B cell (primary cell): ENCODE data around the gene MSH2. TPM values are rescaled to one million over a fixed set of nuclear protein-coding genes. Genes with fewer than 3 reads are reported as not detected.

Experiments used
- ATAC-seq: fragments of 200-7000 bp; cut with Tn5 transposase; one replicate; pipeline ENCODE4 v1.10.0; 2021; ENCODE audit warnings: low read depth, mild to moderate bottlenecking, moderate number of reproducible peaks, moderate library complexity
- CTCF ChIA-PET: fragments of 350-600 bp; sonication (Branson Sonifier 250); formaldehyde crosslinking; loops from one replicate; lab custom pipeline; 2021; ENCODE audit warnings: antibody characterized with exemption, inconsistent platforms; lab: Charles Lee
- POLR2A ChIA-PET: fragments of 350-600 bp; sonication (Branson Sonifier 250); formaldehyde crosslinking; loops from one replicate; lab custom pipeline; 2021; ENCODE audit warnings: antibody characterized with exemption; lab: Charles Lee
- DNase-seq: peaks from one replicate; pipeline ENCODE4 v3.0.0; 2013
- H2AFZ ChIP-seq: 2 replicates; pipeline ENCODE4 v1.6.1; 2012; ENCODE audit warnings: mild to moderate bottlenecking, low read depth, low read length; ENCODE audit not compliant: insufficient read depth, poor library complexity, severe bottlenecking
- H3K27ac ChIP-seq, 2 donors: 1 replicate in 1 of 2; 2 replicates in 1 of 2; pipeline ENCODE4 v1.5.1; 2012 to 2013; ENCODE audit warnings: low read length in 2 of 2, mild to moderate bottlenecking in 2 of 2, moderate library complexity in 1 of 2
- H3K27me3 ChIP-seq, 4 experiments: fragments of 200-600 bp in 1 of 4; sonication (generic) in 1 of 4; replicated peaks in 1 of 4; 1 replicate in 2 of 4; 2 replicates in 2 of 4; pipeline versions ENCODE4 v1.6.1 to v1.7.0; 2013 to 2016; ENCODE audit warnings: low read length in 3 of 4, mild to moderate bottlenecking in 2 of 4, mixed read lengths in 1 of 4, moderate library complexity in 1 of 4; ENCODE audit not compliant: insufficient read depth in 4 of 4, control insufficient read depth in 3 of 4; ENCODE audit errors: control extremely low read depth in 1 of 4
- H3K36me3 ChIP-seq, 2 experiments: replicated peaks in 1 of 2; 1 replicate in 1 of 2; 2 replicates in 1 of 2; pipeline versions ENCODE4 v1.6.1 to v1.7.1; 2013; ENCODE audit warnings: low read length in 1 of 2; ENCODE audit not compliant: insufficient read depth in 2 of 2, control insufficient read depth in 1 of 2; ENCODE audit errors: control extremely low read depth in 1 of 2, extremely low read depth in 1 of 2
- H3K4me1 ChIP-seq, 2 donors: fragments of 200-600 bp in 1 of 2; sonication (generic) in 1 of 2; 1 replicate in 1 of 2; 2 replicates in 1 of 2; pipeline versions ENCODE4 v1.5.1 to v1.6.1; 2013 to 2017; ENCODE audit warnings: low read length in 2 of 2; ENCODE audit not compliant: control insufficient read depth in 2 of 2, insufficient read depth in 2 of 2
- H3K4me2 ChIP-seq: replicated peaks from 2 replicates; pipeline ENCODE3; 2012; ENCODE audit warnings: mild to moderate bottlenecking, low read depth, low read length; ENCODE audit not compliant: poor library complexity, severe bottlenecking
- H3K4me3 ChIP-seq, 5 experiments: fragments of 200-600 bp in 1 of 5; sonication (generic) in 1 of 5; 1 replicate in 3 of 5; 2 replicates in 2 of 5; pipeline versions ENCODE4 v1.5.1 to v1.7.0; 2011 to 2016; ENCODE audit warnings: low read length in 4 of 5, mild to moderate bottlenecking in 4 of 5, low read depth in 2 of 5, control low read depth in 1 of 5, moderate library complexity in 1 of 5; ENCODE audit not compliant: insufficient read depth in 1 of 5; ENCODE audit errors: control extremely low read depth in 1 of 5, extremely low read depth in 1 of 5
- H3K79me2 ChIP-seq: fragments of 200-600 bp; sonication (generic); one replicate; pipeline ENCODE4 v1.6.0; 2016; ENCODE audit warnings: low read length; ENCODE audit not compliant: control insufficient read depth, insufficient read depth
- H3K9ac ChIP-seq: fragments of 200-600 bp; sonication (generic); 2 replicates; pipeline ENCODE4 v1.6.1; 2017; ENCODE audit warnings: mild to moderate bottlenecking, low read length, moderate library complexity
- H3K9me3 ChIP-seq, 3 donors: one replicate each; pipeline versions ENCODE4 v1.6.1 to v1.7.1; 2013; ENCODE audit warnings: low read length in 2 of 3; ENCODE audit not compliant: control insufficient read depth in 2 of 3, insufficient read depth in 1 of 3; ENCODE audit errors: control extremely low read depth in 1 of 3
- H4K20me1 ChIP-seq: 2 replicates; pipeline ENCODE4 v1.6.0; 2012; ENCODE audit warnings: mild to moderate bottlenecking, low read length; ENCODE audit not compliant: insufficient read depth, control insufficient read depth, poor library complexity, severe bottlenecking
- H3K27ac Mint-ChIP-seq: one replicate; pipeline ENCODE4 v1.8.0; 2021; ENCODE audit warnings: mixed read lengths
- H3K27me3 Mint-ChIP-seq: one replicate; pipeline ENCODE4 v1.8.0; 2021; ENCODE audit warnings: mixed read lengths
- H3K4me1 Mint-ChIP-seq: one replicate; pipeline ENCODE4 v1.8.0; 2021; ENCODE audit warnings: mixed read lengths
- H3K4me3 Mint-ChIP-seq: one replicate; pipeline ENCODE4 v1.8.0; 2021; ENCODE audit warnings: mixed read lengths
- H3K9me3 Mint-ChIP-seq: one replicate; pipeline ENCODE4 v1.8.0; 2022; ENCODE audit warnings: mixed read lengths; ENCODE audit not compliant: insufficient read depth
- CTCF ChIP-seq: fragments of 200-600 bp; IDR thresholded peaks from one replicate; pipeline ENCODE4 v1.8.0; 2022; ENCODE audit warnings: antibody characterized with exemption, mild to moderate bottlenecking
- EZH2 ChIP-seq: IDR thresholded peaks from 2 replicates; pipeline ENCODE4 v1.6.1; 2012; ENCODE audit warnings: borderline replicate concordance, low read depth, mild to moderate bottlenecking, moderate library complexity, low read length; ENCODE audit not compliant: insufficient read depth, poor library complexity, severe bottlenecking
- WGBS: methylation state at CpG from one replicate; pipeline ENCODE4 v1.1.5; 2013; ENCODE audit warnings: missing lambda C conversion rate; ENCODE audit not compliant: insufficient coverage; 5-methylcytosine and 5-hydroxymethylcytosine counted together
- intact Hi-C: fragments of 100-400 bp; cut with micrococcal nuclease; formaldehyde crosslinking; loops from one replicate; pipeline ENCODE4 v1.10.0; 2022
- polyA plus RNA-seq: library from polyadenylated mRNA; depleted of rRNA; stranded (reverse); fragments of >200 nt; gene quantifications from 2 replicates; pipeline ENCODE4 v1.2.3, GENCODE V29; 2012
- total RNA-seq, 2 donors: library from RNA; stranded (reverse); fragments of 120-200 nt in 1 of 2; gene quantifications; 1 replicate in 1 of 2; 2 replicates in 1 of 2; pipeline versions ENCODE4 v1.2.3 to v1.2.4, GENCODE V29; 2013 to 2022

Gene MSH2
- total and polyA plus RNA-seq, 2 donors (not counting 1 experiment from before 2014, with no cell fraction given) = 7.4 to 21.9 TPM

- no peak overlapping the region for H2AFZ ChIP-seq
- H3K27me3 ChIP-seq = peaks cover 0 to 5% (median 0%) of the 10 kb centered on the region in 4 experiments
- intact Hi-C loops = no loop called here
- ChIA-PET CTCF (interaction anchor here (1.0 kb wide), 1 partner anchor 277 kb away, joined by 3 read pairs; no protein-coding TSS in a partner anchor), POLR2A (interaction anchor here (0.6 kb wide), 1 partner anchor 779 kb away, joined by 4 read pairs; no protein-coding TSS in a partner anchor)
- H3K4me3 Mint-ChIP-seq = no peak overlapping the region
- H4K20me1 ChIP-seq = no peaks in the 10 kb centered on the region
- DNase-seq = no peak
- peaks cover 10% of the 10 kb centered on the region in 2 donors for H3K4me1 ChIP-seq
- no peak overlapping the region for H3K4me2 ChIP-seq
- no peak overlapping the region for H3K9ac ChIP-seq
- TF ChIP-seq CTCF (no peak), EZH2 (no peak)
- peaks cover 10% of the 10 kb centered on the region for H3K4me1 Mint-ChIP-seq
- H3K9me3 Mint-ChIP-seq = no peaks in the 10 kb centered on the region
- no peaks in the 10 kb centered on the region for H3K9me3 ChIP-seq
- no peak overlapping the region for H3K4me3 ChIP-seq
- no peak overlapping the region for H3K27ac ChIP-seq
- no peaks in the 10 kb centered on the region for H3K27me3 Mint-ChIP-seq
- 100% methylated on average over 1 of the region's 6 CpGs for WGBS
- H3K79me2 ChIP-seq = no peaks in the 10 kb centered on the region
- no peak overlapping the region for H3K27ac Mint-ChIP-seq
- ATAC-seq = no peak
- H3K36me3 ChIP-seq = no peaks in the 10 kb centered on the region
Observed at GRCh38 chr2:47490406-47490805, 87.5 kb downstream of the MSH2 start.

- H4K20me1 ChIP-seq = no peaks in the 10 kb centered on the region
- peaks cover 0 to 7% (median 0%) of the 10 kb centered on the region in 4 experiments for H3K27me3 ChIP-seq
- peaks cover 0 to 9% (median 0%) of the 10 kb centered on the region in 3 donors for H3K9me3 ChIP-seq
- H3K4me3 Mint-ChIP-seq = no peak overlapping the region
- no peak for TF ChIP-seq CTCF
- TF ChIP-seq EZH2 = no peak
- no peaks in the 10 kb centered on the region for H3K36me3 ChIP-seq
- H3K4me1 Mint-ChIP-seq = peaks cover 2% of the 10 kb centered on the region
- H3K9ac ChIP-seq = no peak overlapping the region
- no peak overlapping the region for H3K4me2 ChIP-seq
- no peak overlapping the region for H2AFZ ChIP-seq
- H3K4me1 ChIP-seq = no peaks in the 10 kb centered on the region
- WGBS = 96% methylated on average over 4 of the region's 12 CpGs
- no peak overlapping the region for H3K27ac ChIP-seq
- H3K9me3 Mint-ChIP-seq = peaks cover 2% of the 10 kb centered on the region
- DNase-seq = no peak
- intact Hi-C loops = no loop called here
- no peaks in the 10 kb centered on the region for H3K79me2 ChIP-seq
- H3K4me3 ChIP-seq = no peak overlapping the region
- ChIA-PET POLR2A (no interaction called here), CTCF (interaction anchor here (1.4 kb wide), 1 partner anchor 56 kb away, joined by 3 read pairs; no protein-coding TSS in a partner anchor)
- no peak for ATAC-seq
- H3K27me3 Mint-ChIP-seq = peaks cover 9% of the 10 kb centered on the region
- H3K27ac Mint-ChIP-seq = peak overlapping the region; percentile 10
Observed at GRCh38 chr2:47493317-47494035, 90.5 kb downstream of the MSH2 start.
